Measurements from ENCODE around the gene FADS1.

The FADS1 gene

DNA sequence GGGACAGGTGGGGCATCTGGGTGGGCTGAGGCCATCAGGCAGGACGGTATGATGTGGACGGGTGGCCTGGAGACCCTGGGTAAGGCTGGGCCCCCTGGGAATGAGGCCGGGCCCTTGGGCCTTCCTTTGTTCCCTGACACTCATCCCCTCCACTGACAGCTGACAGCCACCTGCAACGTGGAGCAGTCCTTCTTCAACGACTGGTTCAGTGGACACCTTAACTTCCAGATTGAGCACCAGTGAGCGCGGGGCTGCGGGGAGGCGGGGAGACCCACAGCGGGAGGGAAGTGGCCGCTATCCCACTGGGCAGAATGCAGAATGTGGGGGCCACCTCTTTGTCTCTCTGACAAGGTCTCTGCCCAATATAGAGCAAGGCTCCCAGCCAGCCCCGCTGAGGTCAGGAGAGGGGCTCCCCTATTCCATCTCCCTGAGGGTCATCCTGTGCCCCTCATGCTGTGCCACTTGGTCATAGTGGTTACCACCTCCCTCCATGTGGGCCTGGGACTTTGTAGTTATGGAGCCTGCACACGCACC lies 46.8 kb upstream of the FADS1 start:
- Histone ChIP-seq H3K9me2 (replicated peaks; ENCODE audit: control insufficient read depth, low read length) (no peaks in the 10 kb centered on the region), H3K27me3 (ENCODE audit: control insufficient read depth, low read length) (no peaks in the 10 kb centered on the region), H3F3A (ENCODE audit: control insufficient read depth, insufficient read depth) (0 out of 2 replicates have a peak, but pooled peaks cover 3% of the 10 kb centered on the region), H3K27ac (ENCODE audit: low read depth, low read length) (no peak overlapping the region), H3K36me3 (ENCODE audit: control insufficient read depth, low read length) (peaks cover 70% of the 10 kb centered on the region), H3K4me3 (ENCODE audit: low read length) (no peak overlapping the region), H3K9me3 (ENCODE audit: control insufficient read depth, insufficient read depth, low read length) (no peaks in the 10 kb centered on the region), H3K4me2 (ENCODE audit: low read length) (no peak overlapping the region), H3K4me1 (ENCODE audit: control insufficient read depth, low read length) (no peaks in the 10 kb centered on the region), H4K20me1 (ENCODE audit: control insufficient read depth, insufficient read depth, low read depth, low read length) (peaks cover 4% of the 10 kb centered on the region), H3K79me2 (ENCODE audit: control insufficient read depth, low read length) (no peaks in the 10 kb centered on the region)
- TF ChIP-seq EZH2phosphoT487 (IDR thresholded peaks at IDR 0.05; ENCODE audit: borderline replicate concordance, low read length) = no peak
- TF ChIP-seq, protein P1, sequence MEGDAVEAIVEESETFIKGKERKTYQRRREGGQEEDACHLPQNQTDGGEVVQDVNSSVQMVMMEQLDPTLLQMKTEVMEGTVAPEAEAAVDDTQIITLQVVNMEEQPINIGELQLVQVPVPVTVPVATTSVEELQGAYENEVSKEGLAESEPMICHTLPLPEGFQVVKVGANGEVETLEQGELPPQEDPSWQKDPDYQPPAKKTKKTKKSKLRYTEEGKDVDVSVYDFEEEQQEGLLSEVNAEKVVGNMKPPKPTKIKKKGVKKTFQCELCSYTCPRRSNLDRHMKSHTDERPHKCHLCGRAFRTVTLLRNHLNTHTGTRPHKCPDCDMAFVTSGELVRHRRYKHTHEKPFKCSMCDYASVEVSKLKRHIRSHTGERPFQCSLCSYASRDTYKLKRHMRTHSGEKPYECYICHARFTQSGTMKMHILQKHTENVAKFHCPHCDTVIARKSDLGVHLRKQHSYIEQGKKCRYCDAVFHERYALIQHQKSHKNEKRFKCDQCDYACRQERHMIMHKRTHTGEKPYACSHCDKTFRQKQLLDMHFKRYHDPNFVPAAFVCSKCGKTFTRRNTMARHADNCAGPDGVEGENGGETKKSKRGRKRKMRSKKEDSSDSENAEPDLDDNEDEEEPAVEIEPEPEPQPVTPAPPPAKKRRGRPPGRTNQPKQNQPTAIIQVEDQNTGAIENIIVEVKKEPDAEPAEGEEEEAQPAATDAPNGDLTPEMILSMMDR (IDR thresholded peaks at IDR 0.05; ENCODE audit: low read depth, low read length, poor library complexity, severe bottlenecking) = no peak

DNA sequence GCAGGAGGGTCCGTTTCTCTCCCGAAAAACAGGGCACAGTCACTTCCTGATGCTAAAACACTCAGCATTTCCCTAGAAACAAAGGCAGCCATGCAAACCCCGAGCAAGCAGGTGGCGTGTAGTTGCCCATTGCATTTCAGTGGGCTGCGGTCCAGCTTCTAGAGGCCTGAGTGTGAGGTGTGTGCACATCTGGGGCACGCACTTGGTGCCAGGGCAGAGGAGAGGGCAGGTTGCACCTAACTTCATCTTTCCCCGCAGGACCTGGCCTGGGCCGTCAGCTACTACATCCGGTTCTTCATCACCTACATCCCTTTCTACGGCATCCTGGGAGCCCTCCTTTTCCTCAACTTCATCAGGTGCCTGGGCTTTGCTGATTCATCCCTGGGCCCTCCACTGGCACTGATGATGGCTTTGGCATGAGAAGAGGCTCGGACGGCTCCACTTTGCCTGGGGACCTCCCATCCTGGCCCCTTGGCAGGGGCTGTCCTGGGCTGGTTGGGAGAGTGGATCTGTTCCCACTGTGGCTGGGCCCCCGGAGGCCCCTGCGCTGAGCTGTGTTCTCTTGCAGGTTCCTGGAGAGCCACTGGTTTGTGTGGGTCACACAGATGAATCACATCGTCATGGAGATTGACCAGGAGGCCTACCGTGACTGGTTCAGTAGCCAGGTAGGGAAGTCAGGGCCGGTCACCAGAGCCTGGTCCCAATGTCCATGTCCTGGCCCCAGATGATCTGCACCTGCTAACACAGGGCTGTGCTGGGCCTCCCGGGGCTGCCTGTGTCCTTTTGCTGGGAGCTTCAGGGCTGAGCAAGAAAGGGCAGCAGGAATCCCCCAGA lies 46.1 kb upstream of the FADS1 start:
- peaks cover 77% of the 10 kb centered on the region for H3K36me3 ChIP-seq (ENCODE audit: control insufficient read depth, low read length)

DNA sequence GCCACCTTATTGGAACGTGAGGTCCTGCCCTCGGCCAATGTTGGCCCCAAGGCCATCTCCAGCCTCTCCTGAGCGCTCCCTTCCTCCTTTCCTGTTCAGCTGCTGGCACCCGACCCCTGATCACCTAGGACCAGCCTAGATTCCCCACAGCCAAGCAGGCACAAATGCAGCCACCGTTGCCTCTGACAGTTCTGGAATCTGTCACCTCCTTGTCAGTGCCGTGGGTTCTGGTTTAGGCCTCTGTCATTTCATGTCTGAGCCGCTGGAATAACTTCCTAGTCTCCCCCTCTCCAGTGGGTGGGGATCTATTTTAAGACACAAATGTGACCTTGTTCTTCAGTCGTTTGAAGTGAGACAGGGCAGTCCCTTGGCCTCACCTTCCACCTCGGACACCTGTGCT lies 44.8 kb upstream of the FADS1 start:
- Histone ChIP-seq H3K9me3 (ENCODE audit: control insufficient read depth, insufficient read depth, low read length) (no peaks in the 10 kb centered on the region), H3K4me3 (ENCODE audit: low read length) (no peak overlapping the region), H3K4me2 (ENCODE audit: low read length) (no peak overlapping the region), H3F3A (ENCODE audit: control insufficient read depth, insufficient read depth) (no peaks in the 10 kb centered on the region), H3K4me1 (ENCODE audit: control insufficient read depth, low read length) (no peaks in the 10 kb centered on the region), H3K27ac (ENCODE audit: low read depth, low read length) (no peak overlapping the region), H3K79me2 (ENCODE audit: control insufficient read depth, low read length) (no peaks in the 10 kb centered on the region), H3K36me3 (ENCODE audit: control insufficient read depth, low read length) (peaks cover 89% of the 10 kb centered on the region), H3K9me2 (replicated peaks; ENCODE audit: control insufficient read depth, low read length) (no peaks in the 10 kb centered on the region), H4K20me1 (ENCODE audit: control insufficient read depth, insufficient read depth, low read depth, low read length) (peaks cover 4% of the 10 kb centered on the region), H3K27me3 (ENCODE audit: control insufficient read depth, low read length) (no peaks in the 10 kb centered on the region)
- no peak for TF ChIP-seq EZH2phosphoT487 (IDR thresholded peaks at IDR 0.05; ENCODE audit: borderline replicate concordance, low read length)
- TF ChIP-seq, protein P1 (IDR thresholded peaks at IDR 0.05; ENCODE audit: low read depth, low read length, poor library complexity, severe bottlenecking) = no peak

More for the DNA sequence above, 46.1 kb upstream of the FADS1 start:
- Histone ChIP-seq H3K4me2 (ENCODE audit: low read length) (no peak overlapping the region), H3K4me1 (ENCODE audit: control insufficient read depth, low read length) (no peaks in the 10 kb centered on the region), H3K27ac (ENCODE audit: low read depth, low read length) (no peak overlapping the region), H3K4me3 (ENCODE audit: low read length) (no peak overlapping the region), H3K9me2 (replicated peaks; ENCODE audit: control insufficient read depth, low read length) (no peaks in the 10 kb centered on the region), H3K27me3 (ENCODE audit: control insufficient read depth, low read length) (no peaks in the 10 kb centered on the region), H3F3A (ENCODE audit: control insufficient read depth, insufficient read depth) (0 out of 2 replicates have a peak, but pooled peaks cover 3% of the 10 kb centered on the region), H4K20me1 (ENCODE audit: control insufficient read depth, insufficient read depth, low read depth, low read length) (peaks cover 4% of the 10 kb centered on the region), H3K79me2 (ENCODE audit: control insufficient read depth, low read length) (no peaks in the 10 kb centered on the region), H3K9me3 (ENCODE audit: control insufficient read depth, insufficient read depth, low read length) (no peaks in the 10 kb centered on the region)
- no peak for TF ChIP-seq EZH2phosphoT487 (IDR thresholded peaks at IDR 0.05; ENCODE audit: borderline replicate concordance, low read length)
- TF ChIP-seq, protein P1 (IDR thresholded peaks at IDR 0.05; ENCODE audit: low read depth, low read length, poor library complexity, severe bottlenecking) = no peak
